ENCODE data around the gene NUFIP2.

GRCh38 chr17:29253037-29253436 lies 40.9 kb downstream of the NUFIP2 start:
- TF ChIP-seq, protein P1, sequence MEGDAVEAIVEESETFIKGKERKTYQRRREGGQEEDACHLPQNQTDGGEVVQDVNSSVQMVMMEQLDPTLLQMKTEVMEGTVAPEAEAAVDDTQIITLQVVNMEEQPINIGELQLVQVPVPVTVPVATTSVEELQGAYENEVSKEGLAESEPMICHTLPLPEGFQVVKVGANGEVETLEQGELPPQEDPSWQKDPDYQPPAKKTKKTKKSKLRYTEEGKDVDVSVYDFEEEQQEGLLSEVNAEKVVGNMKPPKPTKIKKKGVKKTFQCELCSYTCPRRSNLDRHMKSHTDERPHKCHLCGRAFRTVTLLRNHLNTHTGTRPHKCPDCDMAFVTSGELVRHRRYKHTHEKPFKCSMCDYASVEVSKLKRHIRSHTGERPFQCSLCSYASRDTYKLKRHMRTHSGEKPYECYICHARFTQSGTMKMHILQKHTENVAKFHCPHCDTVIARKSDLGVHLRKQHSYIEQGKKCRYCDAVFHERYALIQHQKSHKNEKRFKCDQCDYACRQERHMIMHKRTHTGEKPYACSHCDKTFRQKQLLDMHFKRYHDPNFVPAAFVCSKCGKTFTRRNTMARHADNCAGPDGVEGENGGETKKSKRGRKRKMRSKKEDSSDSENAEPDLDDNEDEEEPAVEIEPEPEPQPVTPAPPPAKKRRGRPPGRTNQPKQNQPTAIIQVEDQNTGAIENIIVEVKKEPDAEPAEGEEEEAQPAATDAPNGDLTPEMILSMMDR (IDR thresholded peaks at IDR 0.05; ENCODE audit: poor library complexity) = no peak
- TF ChIP-seq EZH2phosphoT487 (IDR thresholded peaks at IDR 0.05; ENCODE audit: low read depth, severe bottlenecking, unreplicated experiment) (no peak), EZH2 (IDR thresholded peaks at IDR 0.05; ENCODE audit: borderline replicate concordance) (no peak)
